Suprapubic skin (tissue), 3 donors: ENCODE measurements around the gene UBE2E3.

Experiments
- CTCF ChIP-seq, 2 donors: fragments of 200-600 bp in 1 of 2; fragments of 450-650 bp in 1 of 2; sonication (generic) in 1 of 2; IDR thresholded peaks; one replicate each; pipeline ENCODE4 v1.5.1; 2016 to 2019; ENCODE audit warnings: antibody characterized with exemption in 2 of 2, mild to moderate bottlenecking in 1 of 2, moderate library complexity in 1 of 2
- POLR2A ChIP-seq, 2 donors: fragments of 450-650 bp; IDR thresholded peaks; one replicate each; pipeline ENCODE4 v1.6.1; 2017; ENCODE audit warnings: antibody characterized with exemption in 2 of 2, mild to moderate bottlenecking in 2 of 2, moderate library complexity in 2 of 2

DNA sequence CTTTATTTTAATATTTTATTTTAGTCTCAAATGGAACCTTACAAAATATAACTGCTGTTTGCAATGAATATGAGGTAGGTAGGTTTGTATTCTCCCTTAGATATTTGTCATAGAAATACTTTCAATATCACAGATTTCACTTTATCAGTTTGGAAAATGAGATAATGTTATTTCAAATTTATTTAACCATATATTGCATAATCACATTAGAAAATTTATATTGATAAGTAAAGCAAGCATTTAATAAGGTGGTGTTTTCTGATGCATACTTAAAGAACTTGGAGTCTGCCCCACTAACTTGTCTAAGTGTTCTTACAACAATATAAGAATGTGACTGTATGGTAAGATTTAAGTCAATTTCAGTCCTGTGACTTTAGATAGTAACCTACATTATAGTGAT, 85.1 kb downstream of the UBE2E3 start:
- TF ChIP-seq CTCF (IDR thresholded peaks at IDR 0.05), result no peak
- TF ChIP-seq POLR2A (IDR thresholded peaks at IDR 0.05), result no peak
